SK-N-MC (cell line): ENCODE measurements around the gene ZNF341.

Experiments used
- EZH2 ChIP-seq: fragments of 200-600 bp; sonication (generic); IDR thresholded peaks from one replicate; pipeline ENCODE4 v1.6.1; 2017; ENCODE audit warnings: antibody characterized with exemption
- FOXP2 ChIP-seq: optimal IDR thresholded peaks from 2 replicates; pipeline ENCODE3; 2011; ENCODE audit warnings: mild to moderate bottlenecking, moderate library complexity; ENCODE audit not compliant: insufficient read depth; ENCODE audit errors: extremely low read length, control extremely low read depth
- POLR2AphosphoS5 ChIP-seq: IDR thresholded peaks from 2 replicates; pipeline ENCODE4 v1.6.1; 2012; ENCODE audit warnings: mild to moderate bottlenecking, low read depth, low read length, borderline replicate concordance

GRCh38 chr20:33686100-33686983 is 45.5 kb upstream of the ZNF341 start, which contains the start of gene E2F1:
- TF ChIP-seq POLR2AphosphoS5, result peak; percentile 54; the same call in 1 of the 2 replicates
- TF ChIP-seq EZH2, result no peak
- TF ChIP-seq FOXP2, result no peak
